Measurements from ENCODE around the gene ALG6.
A peak's percentile ranks its signal among the peaks of the same experiment; 100 is the strongest.
"Not testable (repeated sequence)": the region's sequence is repeated elsewhere in the genome, so short reads cannot be mapped to it uniquely, and the experiment has no call there.

Gene ALG6

GRCh38 chr1:63450416-63450815, 83.0 kb downstream of the ALG6 start:
- Histone ChIP-seq H3K36me3 (peaks cover 0 to 17% (median 3%) of the 10 kb centered on the region in 11 experiments; a peak in 8 of 22 replicates), H3K9me3 (replicated peaks in 1 of 11) (no peaks in the 10 kb centered on the region), H3K4me2 (no peak overlapping the region), H3K27me3 (no peaks in the 10 kb centered on the region), H3K27ac (no peak overlapping the region), H3K4me1 (peaks cover 0 to 16% (median 4%) of the 10 kb centered on the region in 10 experiments; a peak in 8 of 20 replicates), H3K9ac (no peak overlapping the region), H3K4me3 (no peak overlapping the region), H4K20me1 (no peaks in the 10 kb centered on the region)
- TF ChIP-seq Cebpa-rat (IDR thresholded peaks at IDR 0.05): no peak

GRCh38 chr1:63453232-63453631, 85.8 kb downstream of the ALG6 start:
- Histone ChIP-seq H4K20me1 (no peaks in the 10 kb centered on the region), H3K27ac (no peak overlapping the region), H3K4me3 (no peak overlapping the region), H3K4me2 (peak overlapping the region in 3 of 11 experiments; percentile 3 to 24 (median 24); a peak in 4 of 22 replicates), H3K27me3 (no peaks in the 10 kb centered on the region), H3K9me3 (replicated peaks in 1 of 11) (no peaks in the 10 kb centered on the region), H3K4me1 (peaks cover 0 to 16% (median 5%) of the 10 kb centered on the region in 10 experiments; a peak in 12 of 20 replicates), H3K36me3 (peaks cover 0 to 27% (median 13%) of the 10 kb centered on the region in 11 experiments; a peak in 14 of 22 replicates), H3K9ac (no peak overlapping the region)
- no peak for TF ChIP-seq Cebpa-rat (IDR thresholded peaks at IDR 0.05)

GRCh38 chr1:63454269-63454668, 86.8 kb downstream of the ALG6 start:
- H3K27ac ChIP-seq: no peak overlapping the region
- no peak for TF ChIP-seq Cebpa-rat (IDR thresholded peaks at IDR 0.05)
- no peak overlapping the region for H3K9ac ChIP-seq
- H3K36me3 ChIP-seq: peaks cover 0 to 28% (median 13%) of the 10 kb centered on the region in 11 experiments; a peak in 14 of 22 replicates
- H3K4me3 ChIP-seq: no peak overlapping the region
- H3K4me1 ChIP-seq: peaks cover 0 to 16% (median 11%) of the 10 kb centered on the region in 10 experiments; a peak in 14 of 20 replicates
- H3K4me2 ChIP-seq: no peak overlapping the region
- H3K27me3 ChIP-seq: no peaks in the 10 kb centered on the region
- no peaks in the 10 kb centered on the region for H3K9me3 ChIP-seq (replicated peaks in 1 of 11)
- no peaks in the 10 kb centered on the region for H4K20me1 ChIP-seq

GRCh38 chr1:63458750-63459149, 91.3 kb downstream of the ALG6 start:
- TF ChIP-seq Cebpa-rat (IDR thresholded peaks at IDR 0.05): no peak
- no peak overlapping the region for H3K9ac ChIP-seq
- no peaks in the 10 kb centered on the region for H4K20me1 ChIP-seq
- peaks cover 7 to 56% (median 35%) of the 10 kb centered on the region in 11 experiments for H3K36me3 ChIP-seq
- peak overlapping the region in 2 of 11 experiments; percentile 33 to 62; a peak in 3 of 22 replicates for H3K4me2 ChIP-seq
- no peaks in the 10 kb centered on the region for H3K27me3 ChIP-seq
- H3K9me3 ChIP-seq (replicated peaks in 1 of 11): peaks cover 20 to 29% (median 25%) of the 10 kb centered on the region in 11 experiments
- peaks cover 0 to 29% (median 4%) of the 10 kb centered on the region in 10 experiments; a peak in 14 of 20 replicates for H3K4me1 ChIP-seq
- no peak overlapping the region; a peak in 2 of 22 replicates for H3K27ac ChIP-seq
- no peak overlapping the region for H3K4me3 ChIP-seq

- Histone ChIP-seq H3K4me1 (peaks cover 0 to 38% (median 4%) of the 10 kb centered on the region in 10 experiments; a peak in 9 of 20 replicates), H3K4me2 (no peak overlapping the region), H3K36me3 (peaks cover 7 to 61% (median 31%) of the 10 kb centered on the region in 11 experiments), H3K9ac (no peak overlapping the region), H3K9me3 (replicated peaks in 1 of 11) (peaks cover 20 to 29% (median 25%) of the 10 kb centered on the region in 11 experiments), H3K27ac (no peak overlapping the region), H3K27me3 (no peaks in the 10 kb centered on the region), H3K4me3 (peak overlapping the region in 2 of 10 experiments; percentile 2 to 7; a peak in 2 of 20 replicates), H4K20me1 (no peaks in the 10 kb centered on the region)
- no peak for TF ChIP-seq Cebpa-rat (IDR thresholded peaks at IDR 0.05)
Observed at GRCh38 chr1:63461661-63462230, 94.3 kb downstream of the ALG6 start.

- Histone ChIP-seq H3K9me3 (replicated peaks in 1 of 11) (peaks cover 20 to 29% (median 25%) of the 10 kb centered on the region in 11 experiments), H3K4me3 (no peak overlapping the region), H3K27me3 (no peaks in the 10 kb centered on the region), H3K9ac (no peak overlapping the region), H4K20me1 (no peaks in the 10 kb centered on the region), H3K36me3 (peaks cover 7 to 53% (median 22%) of the 10 kb centered on the region in 11 experiments), H3K4me2 (peak overlapping the region in 4 of 11 experiments; percentile 13 to 45 (median 38); a peak in 7 of 22 replicates), H3K27ac (peak overlapping the region in 6 of 11 experiments; percentile 5 to 66 (median 58); a peak in 9 of 22 replicates), H3K4me1 (peaks cover 0 to 36% (median 4%) of the 10 kb centered on the region in 10 experiments; a peak in 9 of 20 replicates)
- no peak for TF ChIP-seq Cebpa-rat (IDR thresholded peaks at IDR 0.05)
Observed at GRCh38 chr1:63463248-63463647, 95.8 kb downstream of the ALG6 start.

- no peak for TF ChIP-seq Cebpa-rat (IDR thresholded peaks at IDR 0.05)
- no peak overlapping the region for H3K4me3 ChIP-seq
- no peaks in the 10 kb centered on the region for H4K20me1 ChIP-seq
- H3K4me2 ChIP-seq: no peak overlapping the region
- no peak overlapping the region for H3K27ac ChIP-seq
- H3K27me3 ChIP-seq: no peaks in the 10 kb centered on the region
- H3K9ac ChIP-seq: no peak overlapping the region
- H3K4me1 ChIP-seq: peaks cover 0 to 21% (median 4%) of the 10 kb centered on the region in 10 experiments; a peak in 9 of 20 replicates
- peaks cover 32 to 43% (median 39%) of the 10 kb centered on the region in 11 experiments for H3K9me3 ChIP-seq (replicated peaks in 1 of 11)
- peaks cover 7 to 57% (median 32%) of the 10 kb centered on the region in 11 experiments for H3K36me3 ChIP-seq
Observed at GRCh38 chr1:63466181-63466580, 98.8 kb downstream of the ALG6 start.

GRCh38 chr1:63466759-63467158, 99.3 kb downstream of the ALG6 start:
- Histone ChIP-seq H3K4me2 (no peak overlapping the region), H3K4me1 (peaks cover 0 to 21% (median 4%) of the 10 kb centered on the region in 10 experiments; a peak in 9 of 20 replicates), H3K27ac (no peak overlapping the region), H3K9me3 (replicated peaks in 1 of 11) (peaks cover 32 to 43% (median 39%) of the 10 kb centered on the region in 11 experiments), H3K27me3 (no peaks in the 10 kb centered on the region), H3K4me3 (no peak overlapping the region), H3K9ac (no peak overlapping the region), H3K36me3 (peaks cover 2 to 57% (median 33%) of the 10 kb centered on the region in 11 experiments), H4K20me1 (no peaks in the 10 kb centered on the region)
- TF ChIP-seq Cebpa-rat (IDR thresholded peaks at IDR 0.05): no peak

- not testable (repeated sequence) for H3K27ac ChIP-seq, H3K4me1 ChIP-seq, H3K4me2 ChIP-seq, H3K9ac ChIP-seq, H3K4me3 ChIP-seq, H4K20me1 ChIP-seq, H3K27me3 ChIP-seq
- peaks cover 0 to 41% (median 23%) of the 10 kb centered on the region in 11 experiments; a peak in 16 of 22 replicates for H3K36me3 ChIP-seq
- H3K9me3 ChIP-seq (replicated peaks in 1 of 11): peaks cover 27 to 36% (median 32%) of the 10 kb centered on the region in 11 experiments
Observed at GRCh38 chr1:63468683-63469082, 101.3 kb downstream of the ALG6 start.

Data from BLaER1 treated with 17β-estradiol and CSF1 and Interleukin-3, amounts not matched to agents 10 nM and 100 nM (cell line).